Prostate gland (tissue), 2 donors: ENCODE results near the gene HDGF. TPM values are rescaled to one million over a fixed set of nuclear protein-coding genes. Genes with fewer than 3 reads are reported as not detected.
A peak's percentile ranks its signal among the peaks of the same experiment; 100 is the strongest.

ENCODE experiments used
- DNase-seq: peaks from one replicate; pipeline ENCODE4 v3.0.0-alpha.2; 2019; ENCODE audit warnings: low spot score
- H3K27ac ChIP-seq, 2 donors: fragments of 200-600 bp; sonication (generic); 2 replicates each; pipeline ENCODE4 v1.5.1; 2017 to 2019
- H3K27me3 ChIP-seq: fragments of 200-600 bp; sonication (generic); replicated peaks from 2 replicates; pipeline ENCODE4 v1.5.1; 2019; ENCODE audit not compliant: insufficient read depth
- H3K36me3 ChIP-seq, 2 donors: fragments of 200-600 bp; sonication (generic); 1 replicate in 1 of 2; 2 replicates in 1 of 2; pipeline versions ENCODE4 v1.5.1 to v1.8.1; 2017 to 2019
- H3K4me1 ChIP-seq: fragments of 200-600 bp; sonication (generic); replicated peaks from 2 replicates; pipeline ENCODE4 v1.5.1; 2019
- H3K4me3 ChIP-seq, 2 donors: fragments of 200-600 bp; sonication (generic); 2 replicates each; pipeline ENCODE4 v1.5.1; 2017 to 2019
- H3K9me3 ChIP-seq: fragments of 200-600 bp; sonication (generic); 2 replicates; pipeline ENCODE4 v1.5.1; 2017
- POLR2A ChIP-seq: fragments of 450-650 bp; IDR thresholded peaks from one replicate; pipeline ENCODE4 v1.6.1; 2016; ENCODE audit warnings: antibody characterized with exemption, mild to moderate bottlenecking
- POLR2AphosphoS5 ChIP-seq: sonication (generic); formaldehyde crosslinking; IDR thresholded peaks from one replicate; pipeline ENCODE4 v1.6.1; 2017; ENCODE audit warnings: antibody characterized with exemption
- WGBS: methylation state at CpG from one replicate; pipeline ENCODE4 v1.1.5; 2018; 5-methylcytosine and 5-hydroxymethylcytosine counted together
- intact Hi-C: fragments of 100-400 bp; cut with DNase I; formaldehyde crosslinking; loops from one replicate; pipeline ENCODE4 v1.14.2; 2022
- total RNA-seq, 2 donors: library from RNA; depleted of rRNA; stranded (reverse); fragments of >200 nt; gene quantifications; one replicate each; pipeline ENCODE4 v1.1.0, GENCODE V29; 2016
- TF ChIP-seq, protein P1 (sequence below), 4 experiments: fragments of 200-600 bp in 2 of 4; fragments of 450-650 bp in 2 of 4; sonication (generic) in 2 of 4; IDR thresholded peaks; 1 replicate in 3 of 4; 2 replicates in 1 of 4; pipeline ENCODE4 v1.5.1; 2016 to 2019; ENCODE audit warnings: antibody characterized with exemption in 4 of 4, mild to moderate bottlenecking in 2 of 4, moderate library complexity in 2 of 4

Gene HDGF
- total RNA-seq, 2 donors from 2014 or later, result 124 to 156 TPM

DNA sequence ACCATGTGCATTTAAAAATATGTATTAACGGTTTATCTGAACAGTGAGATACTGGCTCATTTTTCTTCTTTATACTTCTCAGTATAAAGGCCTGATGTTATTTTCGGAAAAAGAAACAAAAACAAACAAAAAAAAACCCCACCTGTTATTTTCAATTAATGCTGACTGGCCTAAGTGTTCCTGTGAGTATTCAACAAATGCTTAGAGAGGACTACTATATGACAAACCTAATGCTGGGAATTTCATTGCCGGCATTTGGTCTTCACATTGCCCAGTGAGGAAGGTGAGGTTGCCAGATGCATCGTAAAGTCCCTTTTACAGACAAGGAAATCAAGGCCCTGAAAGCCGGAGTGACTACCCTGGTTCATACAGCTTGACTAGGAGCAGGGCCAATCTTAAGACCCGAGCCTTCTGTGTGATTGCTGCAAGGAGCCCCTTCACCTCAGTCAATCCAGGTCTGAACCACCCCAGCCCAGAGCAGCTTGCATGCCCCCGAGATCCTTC is 11.2 kb downstream of the HDGF start:
- H3K36me3 ChIP-seq, result peaks cover 4 to 20% of the 10 kb centered on the region in 2 donors
- intact Hi-C loops, result no loop called here
- peak overlapping the region; percentile 44 to 81 for H3K27ac ChIP-seq
- WGBS, result 17% methylated on average over 7 of the region's 7 CpGs
- H3K9me3 ChIP-seq, result no peaks in the 10 kb centered on the region
- H3K27me3 ChIP-seq, result no peaks in the 10 kb centered on the region
- no peak for DNase-seq
- peak overlapping the region; percentile 44 to 47 for H3K4me3 ChIP-seq
- TF ChIP-seq, protein P1, sequence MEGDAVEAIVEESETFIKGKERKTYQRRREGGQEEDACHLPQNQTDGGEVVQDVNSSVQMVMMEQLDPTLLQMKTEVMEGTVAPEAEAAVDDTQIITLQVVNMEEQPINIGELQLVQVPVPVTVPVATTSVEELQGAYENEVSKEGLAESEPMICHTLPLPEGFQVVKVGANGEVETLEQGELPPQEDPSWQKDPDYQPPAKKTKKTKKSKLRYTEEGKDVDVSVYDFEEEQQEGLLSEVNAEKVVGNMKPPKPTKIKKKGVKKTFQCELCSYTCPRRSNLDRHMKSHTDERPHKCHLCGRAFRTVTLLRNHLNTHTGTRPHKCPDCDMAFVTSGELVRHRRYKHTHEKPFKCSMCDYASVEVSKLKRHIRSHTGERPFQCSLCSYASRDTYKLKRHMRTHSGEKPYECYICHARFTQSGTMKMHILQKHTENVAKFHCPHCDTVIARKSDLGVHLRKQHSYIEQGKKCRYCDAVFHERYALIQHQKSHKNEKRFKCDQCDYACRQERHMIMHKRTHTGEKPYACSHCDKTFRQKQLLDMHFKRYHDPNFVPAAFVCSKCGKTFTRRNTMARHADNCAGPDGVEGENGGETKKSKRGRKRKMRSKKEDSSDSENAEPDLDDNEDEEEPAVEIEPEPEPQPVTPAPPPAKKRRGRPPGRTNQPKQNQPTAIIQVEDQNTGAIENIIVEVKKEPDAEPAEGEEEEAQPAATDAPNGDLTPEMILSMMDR (IDR thresholded peaks at IDR 0.05), result no peak
- TF ChIP-seq POLR2AphosphoS5, result no peak
- TF ChIP-seq POLR2A, result no peak
- no peaks in the 10 kb centered on the region for H3K4me1 ChIP-seq

DNA sequence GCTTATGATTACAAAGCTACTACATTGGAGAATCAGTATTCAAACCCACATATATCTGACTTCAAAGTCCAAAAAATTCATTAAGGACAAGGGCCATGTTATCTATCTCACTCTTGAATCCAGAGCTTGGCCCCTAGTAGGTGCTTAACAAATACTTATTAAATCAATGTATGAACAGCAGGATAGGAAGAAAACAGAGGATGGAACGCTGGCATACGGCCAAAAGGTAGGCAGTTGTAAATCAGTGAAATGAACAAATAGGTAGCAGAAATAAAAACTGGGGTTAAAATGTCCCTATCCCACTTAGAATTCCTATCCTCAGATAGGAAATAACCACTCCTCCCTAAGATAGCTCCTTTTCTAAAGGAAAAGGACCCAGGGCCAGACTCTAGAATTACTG is 12.6 kb downstream of the HDGF start:
- H3K27me3 ChIP-seq, result no peaks in the 10 kb centered on the region
- WGBS, result 77% methylated on average over 2 of the region's 2 CpGs
- H3K4me1 ChIP-seq, result no peaks in the 10 kb centered on the region
- TF ChIP-seq POLR2AphosphoS5 (no peak), POLR2A (no peak)
- TF ChIP-seq, protein P1 (IDR thresholded peaks at IDR 0.05), result no peak
- peaks cover 4 to 10% of the 10 kb centered on the region in 2 donors for H3K36me3 ChIP-seq
- no peak overlapping the region for H3K27ac ChIP-seq
- no peak for DNase-seq
- H3K4me3 ChIP-seq, result no peak overlapping the region
- intact Hi-C loops, result no loop called here
- H3K9me3 ChIP-seq, result no peaks in the 10 kb centered on the region

DNA sequence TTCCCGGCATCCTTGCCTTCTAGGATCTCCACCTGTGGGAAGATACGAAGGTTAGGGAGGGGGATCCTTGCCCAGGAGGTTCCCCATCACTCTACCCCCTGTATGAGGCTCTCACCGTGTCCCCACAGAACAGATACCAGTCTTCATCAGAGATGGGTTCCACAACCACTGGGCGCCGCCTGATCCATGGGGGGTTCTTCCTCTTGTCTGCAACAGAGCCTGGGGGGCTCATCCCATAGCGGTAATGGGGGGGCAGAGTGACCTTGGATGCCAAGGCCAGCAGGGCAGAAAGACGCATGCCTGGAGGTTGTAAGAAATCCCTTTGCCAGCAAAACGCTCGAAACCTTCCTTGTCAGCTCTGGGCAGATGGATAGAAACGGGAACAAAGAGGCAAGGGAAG is 13.1 kb downstream of the HDGF start:
- H3K4me3 ChIP-seq, result no peak overlapping the region
- no peaks in the 10 kb centered on the region for H3K9me3 ChIP-seq
- H3K36me3 ChIP-seq, result peaks cover 4 to 5% of the 10 kb centered on the region in 2 donors
- H3K4me1 ChIP-seq, result no peaks in the 10 kb centered on the region
- no peak overlapping the region for H3K27ac ChIP-seq
- no peak for TF ChIP-seq POLR2AphosphoS5
- TF ChIP-seq POLR2A, result no peak
- TF ChIP-seq, protein P1 (IDR thresholded peaks at IDR 0.05), result no peak
- no peaks in the 10 kb centered on the region for H3K27me3 ChIP-seq
- WGBS, result 90% methylated on average over 10 of the region's 10 CpGs
- intact Hi-C loops, result no loop called here
- no peak for DNase-seq

DNA sequence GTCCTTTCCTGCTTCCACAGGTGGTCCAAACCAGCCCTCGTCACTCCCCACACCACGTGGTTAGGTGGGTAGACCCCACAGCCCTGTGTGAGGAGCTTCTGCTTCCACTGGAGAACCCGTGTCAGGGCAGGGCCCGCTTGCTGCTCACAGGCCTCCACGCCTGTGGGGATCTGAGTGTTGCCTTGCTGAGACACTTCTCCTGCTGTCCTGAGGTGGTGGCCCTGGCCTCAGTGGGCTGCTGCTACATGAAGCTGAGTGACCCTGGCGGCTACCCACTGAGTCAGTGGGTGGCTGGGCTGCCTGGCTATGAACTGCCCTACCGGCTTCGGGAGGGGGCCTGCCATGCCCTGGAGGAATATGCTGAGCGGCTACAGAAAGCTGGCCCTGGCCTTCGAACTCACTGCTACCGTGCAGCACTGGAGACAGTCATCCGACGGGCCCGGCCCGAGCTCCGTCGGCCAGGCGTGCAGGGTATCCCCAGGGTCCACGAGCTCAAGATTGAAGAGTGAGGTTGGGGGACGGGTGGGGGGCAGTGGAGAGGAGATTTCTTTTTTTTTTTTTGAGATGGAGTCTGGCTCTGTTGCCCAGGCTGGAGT is 17.4 kb downstream of the HDGF start:
- H3K27ac ChIP-seq, result no peak overlapping the region
- 91% methylated on average over 17 of the region's 20 CpGs for WGBS
- intact Hi-C loops, result no loop called here
- no peaks in the 10 kb centered on the region for H3K27me3 ChIP-seq
- H3K9me3 ChIP-seq, result no peaks in the 10 kb centered on the region
- no peaks in the 10 kb centered on the region for H3K4me1 ChIP-seq
- TF ChIP-seq POLR2A (no peak), POLR2AphosphoS5 (no peak)
- TF ChIP-seq, protein P1 (IDR thresholded peaks at IDR 0.05), result no peak
- H3K4me3 ChIP-seq, result no peak overlapping the region
- no peaks in the 10 kb centered on the region for H3K36me3 ChIP-seq
- DNase-seq, result no peak
